Measurements from ENCODE around the gene RNF169. TPM values are rescaled to one million over a fixed set of nuclear protein-coding genes. Genes with fewer than 3 reads are reported as not detected.

The RNF169 gene
- total RNA-seq, 4 donors from 2014 or later = 24.1 to 30.2 (median 27.5) TPM

DNA sequence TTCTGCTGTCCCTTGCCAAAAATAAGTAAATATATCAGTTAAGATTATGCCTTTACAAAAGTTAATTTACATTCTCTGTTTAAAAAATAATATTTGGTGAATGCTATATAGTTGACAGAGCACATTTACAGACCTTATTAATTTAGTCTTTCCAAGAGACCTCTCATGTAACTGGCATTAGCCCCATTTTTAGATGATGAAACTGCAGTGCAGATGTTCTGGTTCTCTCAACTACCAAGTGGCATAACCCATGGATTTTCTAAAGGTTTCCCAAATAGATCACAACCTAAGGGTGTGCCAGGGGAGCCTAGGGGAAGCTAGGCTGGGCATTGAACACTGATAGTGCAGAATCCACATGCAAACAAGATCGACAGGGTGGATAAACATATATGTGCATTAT, 88.5 kb downstream of the RNF169 start:
- intact Hi-C loops (cut with DNase I) = no loop called here
- no peaks in the 10 kb centered on the region for H3K4me1 ChIP-seq
- H3K27me3 ChIP-seq = no peaks in the 10 kb centered on the region
- DNase-seq = no peak
- TF ChIP-seq, protein P1, sequence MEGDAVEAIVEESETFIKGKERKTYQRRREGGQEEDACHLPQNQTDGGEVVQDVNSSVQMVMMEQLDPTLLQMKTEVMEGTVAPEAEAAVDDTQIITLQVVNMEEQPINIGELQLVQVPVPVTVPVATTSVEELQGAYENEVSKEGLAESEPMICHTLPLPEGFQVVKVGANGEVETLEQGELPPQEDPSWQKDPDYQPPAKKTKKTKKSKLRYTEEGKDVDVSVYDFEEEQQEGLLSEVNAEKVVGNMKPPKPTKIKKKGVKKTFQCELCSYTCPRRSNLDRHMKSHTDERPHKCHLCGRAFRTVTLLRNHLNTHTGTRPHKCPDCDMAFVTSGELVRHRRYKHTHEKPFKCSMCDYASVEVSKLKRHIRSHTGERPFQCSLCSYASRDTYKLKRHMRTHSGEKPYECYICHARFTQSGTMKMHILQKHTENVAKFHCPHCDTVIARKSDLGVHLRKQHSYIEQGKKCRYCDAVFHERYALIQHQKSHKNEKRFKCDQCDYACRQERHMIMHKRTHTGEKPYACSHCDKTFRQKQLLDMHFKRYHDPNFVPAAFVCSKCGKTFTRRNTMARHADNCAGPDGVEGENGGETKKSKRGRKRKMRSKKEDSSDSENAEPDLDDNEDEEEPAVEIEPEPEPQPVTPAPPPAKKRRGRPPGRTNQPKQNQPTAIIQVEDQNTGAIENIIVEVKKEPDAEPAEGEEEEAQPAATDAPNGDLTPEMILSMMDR (IDR thresholded peaks at IDR 0.05) = no peak
- no peak for TF ChIP-seq POLR2A (IDR thresholded peaks at IDR 0.05)
- 95 to 100% methylated on average over 1 of the region's 1 CpG for WGBS, 2 donors
- H3K4me3 ChIP-seq (replicated peaks in 1 of 3) = no peak overlapping the region
- H3K27ac ChIP-seq = no peak overlapping the region
- peaks cover 16 to 27% of the 10 kb centered on the region in 2 donors for H3K36me3 ChIP-seq
- H3K9me3 ChIP-seq = no peaks in the 10 kb centered on the region

DNA sequence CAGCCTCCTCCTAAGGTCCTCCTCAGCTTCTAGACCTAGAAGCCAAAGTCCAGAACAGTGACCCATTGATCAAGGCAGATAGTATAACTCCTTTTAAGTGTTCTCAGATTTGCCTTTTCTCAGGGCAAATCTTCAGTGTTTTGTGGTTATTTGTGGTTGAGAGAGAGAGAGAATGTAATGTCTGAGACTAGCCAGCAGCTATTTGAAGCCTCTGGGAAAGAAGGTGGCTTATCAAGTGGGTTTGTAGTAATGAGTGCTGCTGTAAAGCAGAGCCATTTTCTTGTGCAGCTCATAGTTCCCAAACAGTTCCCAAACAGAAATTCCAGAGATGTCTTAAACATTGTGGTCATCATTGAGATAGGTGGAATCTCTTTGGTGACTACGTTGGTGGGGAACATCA, 89.5 kb downstream of the RNF169 start:
- H3K9me3 ChIP-seq = no peaks in the 10 kb centered on the region
- H3K4me3 ChIP-seq (replicated peaks in 1 of 3) = no peak overlapping the region
- H3K36me3 ChIP-seq = peaks cover 16 to 33% of the 10 kb centered on the region in 2 donors
- intact Hi-C loops (cut with DNase I) = no loop called here
- no peak overlapping the region for H3K27ac ChIP-seq
- H3K4me1 ChIP-seq = no peaks in the 10 kb centered on the region
- no peaks in the 10 kb centered on the region for H3K27me3 ChIP-seq
- no peak for TF ChIP-seq POLR2A (IDR thresholded peaks at IDR 0.05)
- TF ChIP-seq, protein P1 (IDR thresholded peaks at IDR 0.05) = no peak
- 93 to 100% methylated on average over 1 of the region's 1 CpG for WGBS, 2 donors
- no peak for DNase-seq

DNA sequence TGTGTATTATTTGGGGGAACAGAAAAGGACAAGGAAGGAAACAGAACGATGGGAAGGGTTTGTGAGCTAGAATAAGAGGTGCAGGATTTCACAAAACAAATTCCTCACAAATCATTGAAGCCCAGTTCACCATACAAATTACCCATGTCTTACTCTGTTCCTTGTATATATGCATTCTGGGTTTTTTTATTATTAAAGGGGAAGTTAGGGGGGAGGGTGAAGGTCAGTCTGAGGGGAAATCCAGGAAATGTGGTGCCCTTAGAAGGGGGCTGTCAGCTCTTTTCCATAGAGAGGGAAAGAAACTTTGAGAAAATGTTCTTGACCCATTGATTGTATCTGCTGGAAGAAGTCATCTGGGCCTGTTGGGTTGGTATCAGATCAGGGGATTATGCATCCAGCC, 90.8 kb downstream of the RNF169 start:
- no peak for DNase-seq
- 88 to 89% methylated on average over 1 of the region's 1 CpG for WGBS, 2 donors
- intact Hi-C loops (cut with DNase I) = no loop called here
- Histone ChIP-seq H3K4me3 (replicated peaks in 1 of 3) (no peak overlapping the region), H3K27ac (no peak overlapping the region), H3K4me1 (no peaks in the 10 kb centered on the region), H3K9me3 (no peaks in the 10 kb centered on the region), H3K36me3 (peaks cover 20 to 37% of the 10 kb centered on the region in 2 donors), H3K27me3 (no peaks in the 10 kb centered on the region)
- TF ChIP-seq, protein P1 (IDR thresholded peaks at IDR 0.05) = no peak
- TF ChIP-seq POLR2A (IDR thresholded peaks at IDR 0.05) = no peak

DNA sequence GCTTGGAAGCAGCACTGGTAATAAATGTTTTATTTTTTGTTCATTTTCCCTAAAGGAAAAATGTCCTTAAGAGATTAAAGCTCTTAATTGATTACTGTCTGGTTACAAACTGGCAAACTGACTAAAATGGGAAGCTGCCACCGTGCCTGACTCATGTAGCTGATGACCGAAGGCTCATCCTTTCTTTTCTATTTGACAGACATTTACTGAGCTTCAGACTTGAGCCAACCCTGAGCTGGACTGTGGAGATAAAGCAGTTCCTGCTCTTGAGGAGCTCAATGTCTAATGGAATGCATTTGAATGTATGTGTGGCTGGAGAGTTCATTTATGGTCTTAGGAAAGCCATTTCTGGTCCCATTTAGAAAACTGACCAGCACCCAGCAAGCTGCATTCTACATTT, 91.3 kb downstream of the RNF169 start:
- no peaks in the 10 kb centered on the region for H3K4me1 ChIP-seq
- peaks cover 20 to 36% of the 10 kb centered on the region in 2 donors for H3K36me3 ChIP-seq
- intact Hi-C loops (cut with DNase I) = no loop called here
- WGBS, 2 donors = 73 to 88% methylated on average over 2 of the region's 2 CpGs
- H3K27me3 ChIP-seq = no peaks in the 10 kb centered on the region
- TF ChIP-seq, protein P1 (IDR thresholded peaks at IDR 0.05) = no peak
- TF ChIP-seq POLR2A (IDR thresholded peaks at IDR 0.05) = no peak
- no peak overlapping the region for H3K4me3 ChIP-seq (replicated peaks in 1 of 3)
- no peak overlapping the region for H3K27ac ChIP-seq
- H3K9me3 ChIP-seq = no peaks in the 10 kb centered on the region
- DNase-seq = no peak

DNA sequence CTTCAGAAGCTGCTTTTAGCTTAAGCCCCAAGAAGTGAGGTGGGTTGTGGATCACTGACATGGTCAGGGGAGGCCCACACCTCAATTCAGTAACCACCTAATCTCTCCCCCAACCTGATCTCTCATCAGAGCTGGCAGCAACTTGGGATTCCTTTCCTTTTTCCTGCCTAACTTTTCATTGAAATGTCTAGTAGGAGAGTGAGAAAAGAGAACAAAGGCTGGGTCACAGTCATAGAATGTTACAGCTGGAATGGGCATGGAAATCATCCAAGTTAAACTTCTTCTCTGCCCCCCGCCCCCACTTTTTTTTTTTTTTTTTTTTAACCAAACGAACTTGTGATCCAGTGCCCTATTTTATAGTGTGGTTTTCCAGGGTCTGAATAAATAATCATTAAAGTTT, 91.8 kb downstream of the RNF169 start:
- H3K4me1 ChIP-seq = no peaks in the 10 kb centered on the region
- no peak overlapping the region for H3K4me3 ChIP-seq (replicated peaks in 1 of 3)
- no peaks in the 10 kb centered on the region for H3K27me3 ChIP-seq
- no peak overlapping the region for H3K27ac ChIP-seq
- no peaks in the 10 kb centered on the region for H3K9me3 ChIP-seq
- H3K36me3 ChIP-seq = peaks cover 18 to 31% of the 10 kb centered on the region in 2 donors
- TF ChIP-seq, protein P1 (IDR thresholded peaks at IDR 0.05) = no peak
- no peak for TF ChIP-seq POLR2A (IDR thresholded peaks at IDR 0.05)
- 74 to 80% methylated on average over 2 of the region's 2 CpGs for WGBS, 2 donors
- intact Hi-C loops (cut with DNase I) = no loop called here
- no peak for DNase-seq

All from thyroid gland (tissue), 4 donors.